GM12892 (cell line): Measurements from ENCODE around the gene BMPR1A. TPM values are rescaled to one million over a fixed set of nuclear protein-coding genes. Genes with fewer than 3 reads are reported as not detected.

Experiments used
- DNase-seq: peaks from one replicate; pipeline ENCODE4 v3.0.0; 2011; ENCODE audit not compliant: insufficient read length
- FAIRE-seq: peaks from 2 replicates; lab custom pipeline; 2011; peaks lifted over from hg19 to GRCh38; lab: Jason Lieb, UNC
- POLR2A ChIP-seq: IDR thresholded peaks from 2 replicates; pipeline ENCODE4 v1.6.1; 2011; ENCODE audit warnings: low read depth, low read length, control low read depth
- POLR2AphosphoS5 ChIP-seq: IDR thresholded peaks from 2 replicates; pipeline ENCODE4 v1.6.1; 2011; ENCODE audit warnings: low read depth, low read length, control low read depth
- TAF1 ChIP-seq: IDR thresholded peaks from 2 replicates; pipeline ENCODE4 v1.6.1; 2011; ENCODE audit warnings: low read depth, mild to moderate bottlenecking, control low read depth, low read length, borderline replicate concordance
- polyA plus RNA-seq: library from polyadenylated mRNA; unstranded; fragments of >200 nt; gene quantifications from one replicate; pipeline ENCODE4 v1.2.1, GENCODE V29; 2012; ENCODE audit warnings: missing spikeins, inconsistent platforms; ENCODE audit not compliant: missing spikeins

The BMPR1A gene
- 9.0 TPM for polyA plus RNA-seq

DNA sequence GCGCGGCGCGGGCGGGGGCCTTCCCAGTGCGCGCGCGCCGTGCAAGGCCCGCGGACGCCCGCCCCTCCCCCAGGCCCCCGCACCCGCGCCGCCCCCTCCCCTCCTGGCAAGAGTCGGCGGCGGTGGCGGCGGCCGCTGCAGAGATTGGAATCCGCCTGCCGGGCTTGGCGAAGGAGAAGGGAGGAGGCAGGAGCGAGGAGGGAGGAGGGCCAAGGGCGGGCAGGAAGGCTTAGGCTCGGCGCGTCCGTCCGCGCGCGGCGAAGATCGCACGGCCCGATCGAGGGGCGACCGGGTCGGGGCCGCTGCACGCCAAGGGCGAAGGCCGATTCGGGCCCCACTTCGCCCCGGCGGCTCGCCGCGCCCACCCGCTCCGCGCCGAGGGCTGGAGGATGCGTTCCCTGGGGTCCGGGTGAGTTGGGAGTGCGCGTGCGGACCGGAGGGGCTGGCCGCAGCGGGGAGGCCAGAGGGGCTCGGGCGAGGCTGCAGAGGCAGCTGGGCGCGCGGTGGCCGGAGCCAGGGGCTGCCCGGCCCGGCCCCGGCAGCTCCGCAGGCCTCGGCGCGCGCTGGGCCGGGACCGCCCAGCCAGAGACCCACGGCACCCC is at the start of gene BMPR1A:
Gene BMPR1A (plus strand): TSS at position 109 of the 602 bp plus-strand sequence. CDS start 119,400 bp downstream, outside the sequence.
- TF ChIP-seq POLR2A, result no peak
- no peak for TF ChIP-seq TAF1
- TF ChIP-seq POLR2AphosphoS5, result no peak
- DNase-seq (peak; percentile 30), FAIRE-seq (no peak)

DNA sequence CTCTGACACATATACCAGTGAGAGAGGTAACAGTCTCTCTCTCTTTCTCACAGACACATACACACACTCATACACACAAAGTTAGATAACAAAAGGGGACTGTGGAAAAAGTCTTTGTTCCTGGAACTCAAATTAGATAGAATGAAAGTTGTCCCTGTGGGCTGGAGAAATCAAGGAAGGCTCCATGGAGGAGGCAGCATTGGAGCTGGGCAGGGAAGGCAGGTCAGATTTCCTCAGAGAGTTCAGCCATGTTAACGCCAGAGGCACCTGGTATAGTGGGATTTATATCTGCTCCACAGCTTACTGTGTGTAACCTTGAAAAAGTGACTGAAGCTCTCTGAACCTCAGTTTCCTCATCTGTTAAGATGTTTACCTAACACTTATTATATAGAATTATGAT is 49.4 kb upstream of the BMPR1A start:
- DNase-seq (no peak), FAIRE-seq (no peak)
- TF ChIP-seq TAF1 (no peak), POLR2A (no peak), POLR2AphosphoS5 (no peak)

DNA sequence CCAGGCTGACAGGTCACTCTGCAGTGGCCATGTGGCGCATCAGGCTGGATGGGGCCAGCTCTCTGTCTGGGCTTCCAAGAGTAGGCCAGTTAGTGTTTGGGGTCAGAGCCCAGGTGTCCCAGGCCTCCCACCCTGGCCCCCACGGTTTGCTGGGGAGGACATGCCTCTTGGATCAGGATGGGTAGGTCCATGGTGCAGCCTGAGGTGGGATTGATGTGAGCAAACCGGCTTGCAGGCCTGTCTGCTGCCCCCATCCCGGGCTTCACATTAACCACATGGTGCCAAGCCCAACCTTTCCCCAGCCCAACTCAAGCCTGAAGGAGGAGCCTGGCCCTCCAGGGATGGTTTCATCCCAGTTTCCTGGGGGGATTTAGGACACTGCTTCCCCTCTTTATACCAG is 48.9 kb upstream of the BMPR1A start:
- no peak for DNase-seq
- TF ChIP-seq POLR2AphosphoS5 (no peak), POLR2A (no peak), TAF1 (no peak)
- FAIRE-seq, result no peak

DNA sequence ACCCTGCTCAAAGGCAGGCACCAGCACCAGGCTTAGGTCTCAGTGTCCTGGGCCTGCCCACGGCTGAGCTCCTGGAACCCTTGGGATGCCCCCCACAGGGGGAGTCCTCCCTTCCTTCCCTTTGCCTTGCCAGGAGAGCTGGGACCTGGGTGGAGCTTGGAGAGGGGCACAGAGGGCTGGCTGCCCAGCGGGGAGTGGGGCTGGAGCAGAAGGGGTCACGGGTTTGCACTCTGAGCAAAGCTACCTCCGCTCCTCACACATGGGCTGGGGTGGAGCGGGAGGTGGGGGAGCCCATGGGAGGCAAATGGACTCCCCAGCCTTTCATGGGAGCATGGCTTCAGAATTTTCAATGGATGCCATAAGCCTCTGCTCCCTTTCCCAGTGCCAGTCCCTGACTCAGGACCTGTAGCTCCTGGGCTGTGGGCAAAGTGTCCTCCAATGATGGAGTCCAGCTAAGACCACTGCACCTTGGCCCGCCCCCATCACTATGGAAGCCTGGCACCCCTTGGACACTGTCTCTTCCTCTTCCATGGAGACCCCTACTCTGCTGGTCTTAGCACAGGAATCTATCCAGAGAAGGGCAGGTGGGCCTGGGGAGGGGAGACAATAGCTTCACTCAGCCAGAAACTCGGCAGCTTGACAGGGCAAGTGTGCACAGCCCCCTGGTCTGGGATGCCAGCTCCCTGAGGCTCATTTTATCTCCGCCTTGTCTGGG is 48.2 kb upstream of the BMPR1A start:
- FAIRE-seq, result no peak
- no peak for TF ChIP-seq POLR2AphosphoS5
- TF ChIP-seq TAF1, result no peak
- TF ChIP-seq POLR2A, result no peak

DNA sequence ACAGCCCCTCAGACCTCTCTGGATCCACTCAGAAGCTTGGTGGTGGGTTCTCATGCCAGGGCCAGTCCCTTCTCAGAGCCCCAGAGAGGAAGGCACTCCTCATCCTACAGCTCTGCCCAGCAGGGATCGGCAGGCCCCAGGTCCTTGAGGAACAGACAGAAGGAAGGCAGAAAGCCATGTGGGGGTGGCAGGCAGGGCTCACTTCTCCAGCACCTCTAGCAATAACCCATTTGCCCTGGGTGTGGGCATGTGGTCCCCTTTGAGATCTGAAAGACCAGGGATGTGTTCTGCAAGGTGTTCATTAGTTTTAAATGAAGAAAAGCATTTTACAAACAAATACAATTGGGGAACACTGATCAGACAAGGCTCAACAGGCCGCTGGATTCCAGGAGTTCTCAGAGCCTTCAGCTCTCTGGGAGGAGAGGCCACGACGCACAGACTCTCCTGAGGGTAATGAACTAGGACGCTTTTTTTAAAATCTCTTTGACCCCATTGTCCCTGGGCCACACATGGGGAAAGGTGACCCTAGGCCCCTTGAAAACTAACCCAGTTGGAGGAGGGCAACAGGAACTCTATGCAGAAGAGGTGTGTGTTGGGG is 47.5 kb upstream of the BMPR1A start:
- TF ChIP-seq POLR2A (no peak), POLR2AphosphoS5 (no peak), TAF1 (no peak)

More for the DNA sequence above, 48.2 kb upstream of the BMPR1A start:
- DNase-seq, result no peak

DNA sequence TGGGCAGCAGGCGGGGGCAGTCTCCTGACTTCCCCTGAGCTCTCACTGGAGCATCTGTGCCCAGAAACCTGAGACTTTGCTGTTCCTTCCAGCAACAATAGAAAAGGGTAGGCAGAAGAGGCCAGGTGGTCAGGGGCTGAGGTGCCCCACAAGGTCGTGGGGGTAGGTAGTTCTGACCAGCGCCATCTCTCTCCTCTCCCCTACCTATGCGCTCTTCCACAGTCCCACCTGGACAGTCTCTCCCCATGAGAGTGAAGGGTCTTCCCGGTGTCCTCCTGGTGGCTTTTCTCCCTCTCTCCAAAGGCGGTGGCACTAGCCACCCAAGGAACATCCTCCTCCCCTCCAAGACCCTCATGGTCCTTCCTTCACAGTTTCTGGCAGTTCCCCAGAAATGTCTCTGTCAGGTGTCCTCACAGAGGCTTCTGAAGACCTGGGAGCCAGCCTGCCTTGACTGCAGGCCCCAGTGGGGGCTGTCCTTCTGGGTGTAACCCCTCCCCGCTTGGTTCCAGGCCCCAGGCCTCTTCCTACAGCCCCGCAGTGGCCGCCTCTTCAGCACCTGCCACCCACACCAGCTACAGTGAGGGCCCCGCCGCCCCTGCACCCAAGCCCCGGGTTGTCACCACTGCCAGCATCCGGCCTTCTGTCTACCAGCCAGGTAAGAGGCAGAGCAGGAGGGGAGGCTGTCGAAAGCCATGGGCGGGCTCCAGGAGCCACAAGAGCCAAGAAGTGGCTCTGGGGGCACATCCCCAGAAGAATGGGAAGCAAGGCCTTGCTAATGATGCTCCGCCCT is 46.8 kb upstream of the BMPR1A start:
- FAIRE-seq (no peak), DNase-seq (no peak)
- TF ChIP-seq TAF1, result no peak
- TF ChIP-seq POLR2AphosphoS5, result no peak
- TF ChIP-seq POLR2A, result no peak

More for the DNA sequence above, 47.5 kb upstream of the BMPR1A start:
- no peak for DNase-seq
- FAIRE-seq, result no peak

DNA sequence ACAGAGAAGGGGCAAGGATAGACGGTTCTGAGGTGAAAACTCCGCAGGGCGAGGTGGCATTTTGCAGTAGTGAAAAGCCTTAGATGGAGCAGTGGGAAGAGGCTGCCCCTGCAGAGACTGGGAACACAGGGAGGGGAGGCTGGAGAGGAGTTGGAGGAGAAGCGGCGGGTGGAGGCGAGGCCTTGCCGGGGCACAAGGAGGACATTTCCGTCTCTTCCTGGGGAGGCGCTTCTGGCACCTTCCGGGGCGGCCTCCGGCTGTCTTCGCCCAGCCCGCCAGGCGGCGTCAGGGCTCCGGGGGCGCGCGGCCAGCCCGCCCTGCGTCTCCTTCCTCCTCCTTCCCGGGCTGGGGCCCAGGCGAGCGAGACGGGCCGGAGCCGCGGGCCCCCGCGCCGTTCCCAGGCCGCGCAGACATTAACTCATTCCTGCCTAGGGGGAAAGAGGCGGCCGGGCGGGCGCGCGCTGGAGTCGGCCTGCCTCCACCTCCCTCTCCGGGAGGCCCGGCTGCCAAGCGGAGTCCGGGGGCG is 45.4 kb upstream of the BMPR1A start:
- DNase-seq (peak; percentile 96), FAIRE-seq (peak; percentile 96)
- TF ChIP-seq POLR2A, result peak; percentile 65; the same call in 1 of the 2 replicates
- TF ChIP-seq POLR2AphosphoS5, result peak; percentile 51
- TF ChIP-seq TAF1, result 0 out of 2 replicates have a peak, but pooled peaks have one; percentile 50

DNA sequence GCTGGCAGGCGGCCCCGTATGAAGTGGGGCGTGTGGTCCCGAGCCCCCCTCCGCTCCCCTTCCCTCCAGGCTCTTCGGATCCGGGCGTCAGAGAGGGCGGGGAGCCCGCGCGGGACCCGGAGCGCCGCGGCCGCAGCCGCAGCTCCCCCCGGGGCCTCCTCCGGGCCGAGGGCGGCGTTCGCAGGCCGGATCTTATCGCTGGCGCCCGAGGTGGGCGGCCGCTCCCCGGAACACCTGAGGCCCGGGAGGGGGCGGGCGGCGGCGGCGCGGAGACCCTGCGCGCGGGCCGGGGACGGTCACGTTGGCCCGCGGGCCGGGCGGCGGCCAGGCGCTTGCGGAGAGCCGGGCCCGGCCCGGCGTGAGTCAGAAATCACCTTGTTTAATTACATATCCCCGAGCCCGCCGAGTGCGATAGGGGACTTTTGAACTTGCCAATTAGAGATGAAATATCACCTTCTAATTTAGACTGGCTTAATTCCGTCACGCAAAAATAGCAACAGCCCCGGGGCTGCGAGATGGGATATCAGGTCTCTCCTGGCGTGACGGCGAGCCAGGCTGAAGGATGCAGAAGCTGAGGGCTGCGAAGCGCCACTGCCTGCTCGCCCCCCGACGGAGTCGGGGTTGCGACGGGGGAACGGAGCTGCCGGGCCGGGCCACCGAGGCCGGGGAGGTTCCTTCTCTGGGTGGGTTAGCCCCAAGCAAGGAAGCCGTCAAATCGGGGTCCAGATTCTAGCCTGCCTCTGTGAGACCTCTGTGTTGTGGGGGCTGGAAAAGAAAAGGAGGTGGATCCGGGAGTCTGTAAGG is 44.7 kb upstream of the BMPR1A start:
- TF ChIP-seq POLR2AphosphoS5, result no peak
- TF ChIP-seq POLR2A, result no peak; the same call in 1 of the 2 replicates
- TF ChIP-seq TAF1, result no peak
- FAIRE-seq, result peak; percentile 95
- peak; percentile 74 for DNase-seq

DNA sequence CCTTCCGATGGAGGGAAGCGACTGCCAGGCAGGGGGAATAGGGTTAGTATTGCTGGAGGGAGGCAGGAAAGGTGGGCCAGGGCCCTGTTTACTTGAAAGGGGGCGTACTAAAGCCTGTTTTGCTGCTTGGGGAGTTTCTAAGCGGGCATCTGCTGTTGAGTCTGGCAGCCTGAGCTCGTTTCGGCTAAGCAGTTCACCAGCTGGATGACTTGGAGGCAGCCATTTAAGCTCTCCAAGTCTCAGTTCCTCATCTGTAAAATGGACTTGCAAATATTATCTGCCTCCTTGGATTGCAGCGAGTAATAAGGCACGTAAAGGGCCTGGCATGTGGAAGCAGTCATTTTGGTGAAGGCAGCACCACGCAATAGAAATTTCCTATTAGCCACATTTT is 44.1 kb upstream of the BMPR1A start:
- peak; percentile 60 for DNase-seq
- TF ChIP-seq POLR2AphosphoS5, result no peak; the same call in 1 of the 2 replicates
- TF ChIP-seq TAF1, result no peak
- no peak; the same call in 1 of the 2 replicates for TF ChIP-seq POLR2A
- no peak for FAIRE-seq

DNA sequence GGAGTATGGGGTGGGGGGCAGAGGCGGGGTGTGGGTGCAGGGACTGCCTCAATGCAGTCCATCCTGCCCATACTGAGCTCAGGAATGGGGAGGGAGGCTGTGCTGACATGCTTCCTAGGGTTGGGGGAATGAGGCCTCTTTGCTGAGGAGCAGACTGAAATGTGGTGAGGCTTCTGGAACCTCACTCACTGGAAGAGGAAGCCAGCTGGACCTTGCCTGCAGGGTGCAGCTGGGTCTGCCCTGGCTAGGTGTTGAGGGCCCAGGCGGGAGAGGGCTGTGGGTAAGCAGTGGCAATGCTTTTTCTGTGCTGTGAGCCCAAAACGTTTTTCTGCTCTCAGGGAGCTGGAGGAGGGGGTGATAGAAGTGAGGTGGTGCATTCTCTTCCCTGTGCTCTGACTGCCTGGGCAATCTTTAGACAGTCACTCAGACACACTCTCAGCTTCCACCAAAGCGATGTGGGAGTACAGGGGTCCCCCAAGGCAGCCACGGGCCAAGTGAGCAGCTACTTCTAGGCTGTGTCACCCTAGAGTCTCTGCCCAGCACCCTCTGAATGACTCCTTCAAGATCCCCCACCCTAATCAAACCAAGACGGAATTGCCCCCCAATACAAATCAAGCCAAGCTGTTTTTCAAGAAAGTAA is 41.1 kb upstream of the BMPR1A start:
- no peak for DNase-seq
- no peak for FAIRE-seq
- no peak for TF ChIP-seq TAF1
- no peak for TF ChIP-seq POLR2A
- TF ChIP-seq POLR2AphosphoS5, result no peak

DNA sequence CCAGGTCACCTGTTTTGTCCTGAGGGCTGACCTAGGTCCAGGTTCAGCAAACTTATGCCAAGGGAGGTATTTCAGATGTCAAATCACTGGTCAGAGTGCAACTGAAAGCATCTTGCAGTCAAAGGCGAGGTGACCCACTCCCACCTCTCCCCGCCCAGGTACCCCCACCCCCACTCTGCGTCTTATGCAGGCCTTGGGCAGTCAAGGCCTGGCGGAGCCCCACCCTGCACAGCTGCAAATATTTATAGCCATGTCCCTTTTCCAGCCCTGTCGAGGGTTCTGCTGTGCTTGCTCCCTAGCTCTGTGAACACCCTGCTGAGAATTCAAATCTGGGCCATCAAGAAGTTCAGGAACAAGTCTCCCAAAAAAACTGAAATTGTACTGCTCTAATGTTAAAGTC is 40.6 kb upstream of the BMPR1A start:
- no peak for DNase-seq
- no peak for FAIRE-seq
- TF ChIP-seq POLR2A (no peak), POLR2AphosphoS5 (no peak), TAF1 (no peak)
